T-helper 1 cell treated with Interleukin-12 subunit alpha and Interleukin-12 subunit beta and Interleukin-4 antibody, amounts not matched to agents 30 μg/mL and 1 μg/mL, for 36 hours (primary cell): Measurements from ENCODE around the gene MPC2.
A peak's percentile ranks its signal among the peaks of the same experiment; 100 is the strongest.
"Not testable (repeated sequence)": the region's sequence is repeated elsewhere in the genome, so short reads cannot be mapped to it uniquely, and the experiment has no call there.

Experiments
- H3K27ac Mint-ChIP-seq: one replicate; pipeline ENCODE4 v1.8.0; 2021; ENCODE audit warnings: mild to moderate bottlenecking, mixed read lengths
- H3K27me3 Mint-ChIP-seq: one replicate; pipeline ENCODE4 v1.8.0; 2021; ENCODE audit warnings: low read depth, mixed read lengths
- H3K36me3 Mint-ChIP-seq: one replicate; pipeline ENCODE4 v1.8.0; 2021; ENCODE audit warnings: low read depth, mixed read lengths
- H3K4me1 Mint-ChIP-seq: one replicate; pipeline ENCODE4 v1.8.0; 2021; ENCODE audit warnings: low read depth, mixed read lengths
- H3K4me3 Mint-ChIP-seq: one replicate; pipeline ENCODE4 v1.8.0; 2021; ENCODE audit warnings: mild to moderate bottlenecking, moderate library complexity, mixed read lengths
- H3K9me3 Mint-ChIP-seq: one replicate; pipeline ENCODE4 v1.8.0; 2021; ENCODE audit warnings: mixed read lengths

The MPC2 gene

GRCh38 chr1:167943541-167943940 lies 6.7 kb upstream of the MPC2 start:
- peaks cover 4% of the 10 kb centered on the region for H3K9me3 Mint-ChIP-seq
- H3K4me3 Mint-ChIP-seq: no peak overlapping the region
- H3K27ac Mint-ChIP-seq: no peak overlapping the region
- H3K27me3 Mint-ChIP-seq: no peaks in the 10 kb centered on the region
- H3K36me3 Mint-ChIP-seq: peaks cover 15% of the 10 kb centered on the region
- peaks cover 13% of the 10 kb centered on the region for H3K4me1 Mint-ChIP-seq

- no peak overlapping the region for H3K4me3 Mint-ChIP-seq
- peaks cover 4% of the 10 kb centered on the region for H3K9me3 Mint-ChIP-seq
- H3K27ac Mint-ChIP-seq: no peak overlapping the region
- H3K4me1 Mint-ChIP-seq: peaks cover 6% of the 10 kb centered on the region
- peaks cover 10% of the 10 kb centered on the region for H3K36me3 Mint-ChIP-seq
- no peaks in the 10 kb centered on the region for H3K27me3 Mint-ChIP-seq
Measured at GRCh38 chr1:167940264-167940663, 3.4 kb upstream of the MPC2 start.

GRCh38 chr1:167938080-167938636 lies 1.3 kb upstream of the MPC2 start:
- Mint-ChIP-seq H3K27ac (peak overlapping the region; percentile 55), H3K36me3 (peaks cover 7% of the 10 kb centered on the region), H3K9me3 (no peaks in the 10 kb centered on the region), H3K4me1 (peaks cover 22% of the 10 kb centered on the region), H3K4me3 (peak overlapping the region; percentile 96), H3K27me3 (no peaks in the 10 kb centered on the region)

GRCh38 chr1:167937709-167938010 lies 788 bp upstream of the MPC2 start:
- Mint-ChIP-seq H3K36me3 (peaks cover 7% of the 10 kb centered on the region), H3K4me3 (peak overlapping the region; percentile 96), H3K4me1 (peaks cover 24% of the 10 kb centered on the region), H3K27ac (peak overlapping the region; percentile 94), H3K9me3 (no peaks in the 10 kb centered on the region), H3K27me3 (no peaks in the 10 kb centered on the region)

GRCh38 chr1:167936068-167936929 lies 573 bp downstream of the MPC2 start, which contains the start of gene DCAF6:
Gene DCAF6 (plus strand): TSS chr1:167936683. CDS start chr1:167936912, 229 bp downstream.
- peak within 1 kb of the TSS; percentile 98 for H3K27ac Mint-ChIP-seq
- H3K4me1 Mint-ChIP-seq: peaks cover 27% of the 10 kb centered on the region
- peaks cover 4% of the 10 kb centered on the region for H3K36me3 Mint-ChIP-seq
- no peaks in the 10 kb centered on the region for H3K27me3 Mint-ChIP-seq
- H3K9me3 Mint-ChIP-seq: no peaks in the 10 kb centered on the region
- H3K4me3 Mint-ChIP-seq: peak within 1 kb of the TSS; percentile 96

GRCh38 chr1:167935216-167936067 lies 1.4 kb downstream of the MPC2 start:
- H3K9me3 Mint-ChIP-seq: no peaks in the 10 kb centered on the region
- peak overlapping the region; percentile 98 for H3K27ac Mint-ChIP-seq
- H3K4me1 Mint-ChIP-seq: peaks cover 27% of the 10 kb centered on the region
- H3K4me3 Mint-ChIP-seq: peak overlapping the region; percentile 96
- H3K27me3 Mint-ChIP-seq: no peaks in the 10 kb centered on the region
- peaks cover 4% of the 10 kb centered on the region for H3K36me3 Mint-ChIP-seq

GRCh38 chr1:167934426-167935215 lies 2.3 kb downstream of the MPC2 start:
- Mint-ChIP-seq H3K9me3 (no peaks in the 10 kb centered on the region), H3K27ac (peak overlapping the region; percentile 98), H3K4me1 (peaks cover 27% of the 10 kb centered on the region), H3K27me3 (no peaks in the 10 kb centered on the region), H3K4me3 (peak overlapping the region; percentile 96), H3K36me3 (peaks cover 4% of the 10 kb centered on the region)

- H3K27me3 Mint-ChIP-seq: no peaks in the 10 kb centered on the region
- no peaks in the 10 kb centered on the region for H3K9me3 Mint-ChIP-seq
- no peak overlapping the region for H3K27ac Mint-ChIP-seq
- H3K36me3 Mint-ChIP-seq: peaks cover 4% of the 10 kb centered on the region
- H3K4me3 Mint-ChIP-seq: no peak overlapping the region
- peaks cover 27% of the 10 kb centered on the region for H3K4me1 Mint-ChIP-seq
Measured at GRCh38 chr1:167933788-167934187, 3.1 kb downstream of the MPC2 start.

GRCh38 chr1:167929725-167930124 lies 7.1 kb downstream of the MPC2 start:
- Mint-ChIP-seq H3K4me1 (peaks cover 17% of the 10 kb centered on the region), H3K27me3 (no peaks in the 10 kb centered on the region), H3K36me3 (peaks cover 4% of the 10 kb centered on the region), H3K9me3 (no peaks in the 10 kb centered on the region), H3K27ac (no peak overlapping the region), H3K4me3 (no peak overlapping the region)

GRCh38 chr1:167928919-167929318 lies 8.0 kb downstream of the MPC2 start:
- not testable (repeated sequence) for H3K27ac Mint-ChIP-seq, H3K9me3 Mint-ChIP-seq, H3K36me3 Mint-ChIP-seq, H3K4me3 Mint-ChIP-seq, H3K27me3 Mint-ChIP-seq
- H3K4me1 Mint-ChIP-seq: peaks cover 10% of the 10 kb centered on the region

GRCh38 chr1:167928457-167928852 lies 8.4 kb downstream of the MPC2 start:
- no peak overlapping the region for H3K27ac Mint-ChIP-seq
- no peaks in the 10 kb centered on the region for H3K9me3 Mint-ChIP-seq
- no peak overlapping the region for H3K4me3 Mint-ChIP-seq
- no peaks in the 10 kb centered on the region for H3K36me3 Mint-ChIP-seq
- no peaks in the 10 kb centered on the region for H3K27me3 Mint-ChIP-seq
- peaks cover 7% of the 10 kb centered on the region for H3K4me1 Mint-ChIP-seq

- Mint-ChIP-seq H3K27ac (no peak overlapping the region), H3K36me3 (peaks cover 10% of the 10 kb centered on the region), H3K27me3 (no peaks in the 10 kb centered on the region), H3K4me3 (no peak overlapping the region), H3K9me3 (no peaks in the 10 kb centered on the region), H3K4me1 (peaks cover 3% of the 10 kb centered on the region)
Measured at GRCh38 chr1:167927046-167927754, 9.7 kb downstream of the MPC2 start.

GRCh38 chr1:167926486-167926997 lies 10.3 kb downstream of the MPC2 start:
- no peaks in the 10 kb centered on the region for H3K9me3 Mint-ChIP-seq
- H3K4me3 Mint-ChIP-seq: no peak overlapping the region
- H3K27ac Mint-ChIP-seq: no peak overlapping the region
- H3K36me3 Mint-ChIP-seq: peaks cover 10% of the 10 kb centered on the region
- no peaks in the 10 kb centered on the region for H3K27me3 Mint-ChIP-seq
- peaks cover 2% of the 10 kb centered on the region for H3K4me1 Mint-ChIP-seq
